Thymus (tissue), 11 donors: ENCODE measurements around the gene MAP6D1. TPM values are rescaled to one million over a fixed set of nuclear protein-coding genes. Genes with fewer than 3 reads are reported as not detected.
A peak's percentile ranks its signal among the peaks of the same experiment; 100 is the strongest.

Source experiments
- DNase-seq, 9 donors: peaks; one replicate each; pipeline ENCODE4 v3.0.0-alpha.2; 2013; ENCODE audit warnings: low spot score in 9 of 9, low read depth in 6 of 9, missing footprints in 1 of 9
- H3K27ac ChIP-seq, 2 donors: one replicate each; pipeline ENCODE4 v1.5.1; 2013; ENCODE audit warnings: control low read depth in 1 of 2, low read depth in 1 of 2, low read length in 1 of 2, mild to moderate bottlenecking in 1 of 2, moderate library complexity in 1 of 2
- H3K27me3 ChIP-seq, 2 donors: one replicate each; pipeline ENCODE4 v1.5.1; 2013; ENCODE audit warnings: low read length in 1 of 2; ENCODE audit not compliant: control insufficient read depth in 2 of 2, insufficient read depth in 1 of 2
- H3K36me3 ChIP-seq, 2 donors: one replicate each; pipeline ENCODE4 v1.5.1; 2013; ENCODE audit warnings: low read length in 1 of 2, mild to moderate bottlenecking in 1 of 2, moderate library complexity in 1 of 2; ENCODE audit not compliant: control insufficient read depth in 2 of 2, insufficient read depth in 2 of 2
- H3K4me1 ChIP-seq, 2 donors: one replicate each; pipeline ENCODE4 v1.5.1; 2013; ENCODE audit warnings: low read length in 2 of 2; ENCODE audit not compliant: control insufficient read depth in 2 of 2, insufficient read depth in 2 of 2
- H3K4me3 ChIP-seq, 2 donors: one replicate each; pipeline ENCODE4 v1.5.1; 2013; ENCODE audit warnings: low read length in 2 of 2, control low read depth in 1 of 2, mild to moderate bottlenecking in 1 of 2
- H3K9me3 ChIP-seq, 2 donors: one replicate each; pipeline ENCODE4 v1.5.1; 2013; ENCODE audit warnings: low read length in 1 of 2, mild to moderate bottlenecking in 1 of 2; ENCODE audit not compliant: control insufficient read depth in 2 of 2, insufficient read depth in 1 of 2
- WGBS: extraction: QIAGEN DNeasy Blood & Tissue Kit; methylation state at CpG from one replicate; pipeline ENCODE4 v1.1.7; 2013; 5-methylcytosine and 5-hydroxymethylcytosine counted together
- polyA plus RNA-seq: library from polyadenylated mRNA; stranded (reverse); fragments of 200-250 nt; gene quantifications from one replicate; pipeline ENCODE4 v1.2.3, GENCODE V29; 2013
- total RNA-seq: library from RNA; stranded (reverse); fragments of 120-200 nt; gene quantifications from one replicate; pipeline ENCODE4 v1.2.4, GENCODE V29; 2013
- donor health status: healthy.

Gene MAP6D1
- total and polyA plus RNA-seq, 2 donors, result 4.1 to 4.8 TPM

GRCh38 chr3:183828538-183828870 lies 3.1 kb upstream of the MAP6D1 start:
- Histone ChIP-seq H3K4me3 (no peak overlapping the region), H3K27me3 (peaks cover 0 to 12% of the 10 kb centered on the region in 2 donors), H3K27ac (no peak overlapping the region), H3K36me3 (peaks cover 27 to 43% of the 10 kb centered on the region in 2 donors), H3K9me3 (no peaks in the 10 kb centered on the region), H3K4me1 (peaks cover 12 to 29% of the 10 kb centered on the region in 2 donors)
- DNase-seq, result no peak
- WGBS, result 98% methylated on average over 7 of the region's 7 CpGs

- 96% methylated on average over 14 of the region's 14 CpGs for WGBS
- Histone ChIP-seq H3K27ac (no peak overlapping the region), H3K27me3 (peaks cover 0 to 12% of the 10 kb centered on the region in 2 donors), H3K4me3 (no peak overlapping the region), H3K4me1 (peaks cover 13 to 32% of the 10 kb centered on the region in 2 donors), H3K9me3 (no peaks in the 10 kb centered on the region), H3K36me3 (peaks cover 22 to 38% of the 10 kb centered on the region in 2 donors)
- DNase-seq, result no peak
Measured at GRCh38 chr3:183827809-183828537, 2.6 kb upstream of the MAP6D1 start.

DNA sequence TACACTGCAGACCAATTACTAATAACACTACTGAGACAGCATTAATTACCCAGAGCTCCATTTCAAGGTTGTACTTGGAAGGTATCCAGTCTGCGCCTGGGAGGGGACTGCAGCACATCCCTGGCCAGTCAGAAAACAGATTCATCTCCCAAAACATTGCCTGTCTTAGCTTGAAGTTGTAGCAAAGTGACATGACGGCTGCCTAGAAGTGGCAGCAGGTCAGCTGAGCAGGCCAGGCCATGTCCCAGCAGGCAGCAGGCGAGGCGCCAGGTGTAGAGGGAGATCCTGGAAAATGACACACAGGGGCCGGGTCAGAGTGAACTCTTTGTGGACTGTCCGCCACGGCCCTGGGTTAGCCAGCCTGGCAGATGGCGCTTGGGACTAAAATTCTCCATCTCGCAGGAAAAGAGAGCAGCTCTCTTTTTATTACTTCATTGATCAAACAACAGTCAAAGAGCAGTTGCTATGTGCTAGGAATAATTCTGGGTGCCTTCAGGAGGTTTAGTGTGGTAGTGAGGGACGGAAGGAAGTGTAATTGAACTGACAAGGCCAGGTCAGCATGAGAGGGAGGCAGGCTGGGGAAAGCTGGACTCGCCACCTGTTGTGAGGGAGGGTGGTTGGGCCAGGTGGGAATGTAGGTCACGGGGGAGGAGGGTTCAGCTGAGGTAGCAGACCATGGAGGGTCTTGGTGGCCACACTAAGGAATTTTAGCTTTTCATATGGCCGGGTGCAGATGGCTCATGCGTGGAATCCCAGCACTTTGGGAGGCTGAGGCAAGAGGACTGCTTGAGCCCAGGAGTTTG lies 1.3 kb upstream of the MAP6D1 start:
- DNase-seq, result peak in 1 of 9 donors; percentile 21
- peaks cover 0 to 15% of the 10 kb centered on the region in 2 donors for H3K27me3 ChIP-seq
- 94% methylated on average over 14 of the region's 14 CpGs for WGBS
- peaks cover 21 to 31% of the 10 kb centered on the region in 2 donors for H3K36me3 ChIP-seq
- H3K27ac ChIP-seq, result peak overlapping the region; percentile 57 to 74
- H3K4me3 ChIP-seq, result no peak overlapping the region
- H3K9me3 ChIP-seq, result no peaks in the 10 kb centered on the region
- peaks cover 13 to 35% of the 10 kb centered on the region in 2 donors for H3K4me1 ChIP-seq

DNA sequence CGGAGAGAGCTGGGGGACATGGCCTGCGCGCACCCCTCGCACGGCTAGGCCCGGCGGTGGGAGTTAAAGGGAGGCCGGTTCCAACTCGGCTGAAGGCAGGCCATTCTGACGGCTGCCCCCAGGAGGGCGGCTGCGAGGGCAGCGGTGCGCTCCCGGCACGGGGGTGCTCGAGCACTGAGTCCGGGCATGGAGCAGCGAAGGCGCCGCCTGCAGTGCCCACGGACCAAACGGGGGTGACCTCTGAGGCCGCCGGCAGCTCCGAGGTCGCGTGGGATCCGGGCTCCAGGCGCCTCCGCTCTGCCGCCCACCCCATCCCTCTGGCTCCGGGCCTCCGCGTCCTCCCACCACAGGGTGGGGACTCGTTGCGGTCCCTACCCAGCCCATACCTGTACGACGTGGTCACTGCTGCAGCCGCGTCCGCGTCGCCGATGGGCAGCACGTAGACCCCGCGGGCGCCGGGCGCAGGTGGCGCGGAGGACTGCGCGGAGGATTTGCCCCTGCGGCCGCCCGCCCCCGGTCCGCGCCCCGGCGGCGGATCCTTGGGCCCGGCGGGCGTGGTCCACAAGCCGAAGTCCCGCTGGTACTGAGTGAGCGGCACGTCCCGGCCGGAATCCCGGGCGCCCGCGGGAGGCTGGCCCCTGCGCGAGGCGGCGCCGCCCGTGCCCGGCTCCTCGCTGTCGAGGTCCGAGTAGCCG lies 469 bp downstream of the MAP6D1 start:
- DNase-seq, result peak in 2 of 9 donors; percentile 26 to 37
- under 1% methylated on average over 88 of the region's 88 CpGs for WGBS
- peaks cover 13 to 35% of the 10 kb centered on the region in 2 donors for H3K4me1 ChIP-seq

GRCh38 chr3:183823963-183824362 lies 1.4 kb downstream of the MAP6D1 start:
- Histone ChIP-seq H3K9me3 (no peaks in the 10 kb centered on the region), H3K27ac (no peak overlapping the region), H3K27me3 (peaks cover 0 to 15% of the 10 kb centered on the region in 2 donors), H3K36me3 (peaks cover 13 to 14% of the 10 kb centered on the region in 2 donors), H3K4me1 (peaks cover 13 to 35% of the 10 kb centered on the region in 2 donors), H3K4me3 (peak overlapping the region; percentile 59 to 76)
- DNase-seq, result no peak
- WGBS, result 75% methylated on average over 5 of the region's 5 CpGs

More for the DNA sequence above, 469 bp downstream of the MAP6D1 start:
- no peak overlapping the region for H3K27ac ChIP-seq
- H3K4me3 ChIP-seq, result peak overlapping the region; percentile 59 to 76
- H3K27me3 ChIP-seq, result peaks cover 0 to 15% of the 10 kb centered on the region in 2 donors
- H3K36me3 ChIP-seq, result peaks cover 16 to 18% of the 10 kb centered on the region in 2 donors
- no peaks in the 10 kb centered on the region for H3K9me3 ChIP-seq

- Histone ChIP-seq H3K36me3 (peaks cover 6 to 19% of the 10 kb centered on the region in 2 donors), H3K4me1 (peaks cover 13 to 42% of the 10 kb centered on the region in 2 donors), H3K4me3 (no peak overlapping the region), H3K27ac (no peak overlapping the region), H3K27me3 (peaks cover 0 to 15% of the 10 kb centered on the region in 2 donors), H3K9me3 (no peaks in the 10 kb centered on the region)
- WGBS, result 97% methylated on average over 13 of the region's 13 CpGs
- DNase-seq, result no peak
Measured at GRCh38 chr3:183822631-183823030, 2.7 kb downstream of the MAP6D1 start.

DNA sequence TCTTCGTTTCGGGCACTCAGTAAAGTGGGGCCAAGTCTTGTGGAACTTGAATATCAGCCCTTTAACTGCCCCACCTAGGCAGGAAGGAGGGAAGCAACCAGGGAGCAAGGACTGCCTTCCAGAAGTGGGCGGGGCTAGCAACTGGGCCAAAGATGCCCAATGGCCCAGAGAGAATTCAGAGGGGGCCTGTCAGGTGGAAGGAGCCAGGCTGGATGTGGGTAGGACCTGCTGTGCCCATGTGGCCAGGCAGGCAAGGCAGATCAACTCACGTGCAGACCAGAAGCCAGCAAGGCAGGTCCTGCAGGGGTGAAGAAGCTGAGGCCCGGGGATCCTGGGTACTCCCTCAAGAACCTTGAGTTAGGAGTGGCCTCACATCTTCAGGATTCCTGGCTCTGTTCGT lies 5.5 kb downstream of the MAP6D1 start:
- no peak for DNase-seq
- Histone ChIP-seq H3K4me1 (peaks cover 21 to 45% of the 10 kb centered on the region in 2 donors), H3K9me3 (no peaks in the 10 kb centered on the region), H3K36me3 (peaks cover 23 to 44% of the 10 kb centered on the region in 2 donors), H3K4me3 (no peak overlapping the region), H3K27ac (no peak overlapping the region), H3K27me3 (peaks cover 0 to 13% of the 10 kb centered on the region in 2 donors)
- 98% methylated on average over 6 of the region's 6 CpGs for WGBS

- no peak for DNase-seq
- peaks cover 0 to 6% of the 10 kb centered on the region in 2 donors for H3K27me3 ChIP-seq
- H3K36me3 ChIP-seq, result peaks cover 26 to 44% of the 10 kb centered on the region in 2 donors
- 96% methylated on average over 25 of the region's 25 CpGs for WGBS
- H3K4me1 ChIP-seq, result peaks cover 20 to 44% of the 10 kb centered on the region in 2 donors
- H3K27ac ChIP-seq, result no peak overlapping the region
- H3K4me3 ChIP-seq, result no peak overlapping the region
- no peaks in the 10 kb centered on the region for H3K9me3 ChIP-seq
Measured at GRCh38 chr3:183818706-183819624, 6.4 kb downstream of the MAP6D1 start.
